GM18873 (cell line): ENCODE results near the gene AGBL4.

Experiments
- ATAC-seq: cut with Tn5 transposase; IDR thresholded peaks from one replicate; pipeline ENCODE4 v1.9.1; 2021; ENCODE audit warnings: mild to moderate bottlenecking, moderate library complexity, moderate number of reproducible peaks; ENCODE audit not compliant: unreplicated experiment, low FRiP score

The AGBL4 gene

DNA sequence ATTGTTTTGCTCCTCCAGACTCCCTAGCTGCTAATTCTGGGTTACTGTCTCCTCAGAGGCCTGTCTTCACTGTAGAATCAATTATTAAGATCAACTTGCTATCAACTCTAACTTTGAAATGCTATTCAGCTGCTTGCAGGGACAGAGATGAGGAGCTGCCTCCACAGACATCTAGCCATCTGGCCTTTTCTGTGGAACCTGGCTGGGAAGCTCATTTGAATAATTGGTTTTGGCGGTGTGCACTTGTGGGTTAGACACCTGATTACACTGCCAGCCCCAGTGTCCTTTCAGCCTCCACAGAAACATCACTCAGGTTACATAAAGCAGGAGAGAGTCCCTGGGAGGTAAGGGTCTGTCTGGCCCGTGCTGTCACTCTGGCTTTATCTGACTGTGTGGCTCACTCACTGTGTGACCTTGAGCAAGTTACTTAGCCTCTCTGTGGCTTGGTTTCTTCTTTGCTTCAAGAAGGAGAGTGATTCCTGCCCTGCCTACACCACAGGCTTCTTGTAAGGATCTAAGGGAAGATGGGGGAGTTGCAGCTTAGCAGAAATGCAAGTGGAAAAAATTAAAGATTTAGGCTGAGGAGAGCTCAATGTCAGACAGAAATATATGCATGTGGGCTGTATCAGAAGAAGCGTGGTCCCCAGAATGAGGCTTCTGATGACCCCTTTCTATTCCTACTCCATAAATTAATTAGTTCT, 1378.7 kb downstream of the AGBL4 start:
- ATAC-seq: no peak

DNA sequence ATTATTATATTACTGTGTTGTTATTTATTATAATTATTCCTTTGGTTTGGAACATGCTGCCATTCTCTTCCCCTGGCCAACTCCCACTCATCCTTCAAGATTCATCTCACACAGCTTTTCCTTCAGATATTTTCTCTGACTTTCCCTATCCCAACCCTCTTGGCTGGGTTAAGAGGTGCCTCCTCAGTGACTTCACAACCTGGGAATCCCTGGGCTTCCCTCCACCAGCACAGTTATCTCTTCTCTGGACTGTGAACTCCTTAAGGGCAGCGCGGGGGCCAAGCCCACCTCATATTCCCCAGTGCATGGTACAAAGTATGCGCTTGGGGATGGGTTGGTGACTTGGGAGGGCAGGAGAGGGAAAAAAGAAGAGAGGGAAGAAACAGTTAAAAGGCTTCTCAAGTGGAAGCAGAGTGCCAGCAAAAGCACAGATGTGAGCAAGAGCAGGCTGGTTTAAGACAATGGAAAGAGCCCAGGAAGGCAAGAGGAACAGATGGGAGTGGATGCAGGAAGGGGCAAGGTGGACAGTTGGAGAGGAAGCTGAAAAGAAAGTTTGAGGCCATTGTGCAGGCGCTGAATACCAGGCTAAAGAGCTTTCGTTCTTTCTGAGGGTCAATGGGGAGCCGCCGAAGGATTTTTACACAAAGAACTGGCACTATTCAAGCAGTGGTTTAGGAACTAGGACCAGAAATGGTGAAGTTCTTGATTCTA, 1379.4 kb downstream of the AGBL4 start:
- ATAC-seq: no peak

- no peak for ATAC-seq
Measured at GRCh38 chr1:48643193-48643592, 1380.6 kb downstream of the AGBL4 start.

- ATAC-seq: no peak
Measured at GRCh38 chr1:48640836-48641492, 1382.8 kb downstream of the AGBL4 start.

GRCh38 chr1:48629867-48630266, 1393.9 kb downstream of the AGBL4 start:
- no peak for ATAC-seq

GRCh38 chr1:48627486-48627885, 1396.3 kb downstream of the AGBL4 start:
- no peak for ATAC-seq

- no peak for ATAC-seq
Measured at GRCh38 chr1:48619539-48619938, 1404.2 kb downstream of the AGBL4 start.

- no peak for ATAC-seq
Measured at GRCh38 chr1:48617252-48617651, 1406.5 kb downstream of the AGBL4 start.

DNA sequence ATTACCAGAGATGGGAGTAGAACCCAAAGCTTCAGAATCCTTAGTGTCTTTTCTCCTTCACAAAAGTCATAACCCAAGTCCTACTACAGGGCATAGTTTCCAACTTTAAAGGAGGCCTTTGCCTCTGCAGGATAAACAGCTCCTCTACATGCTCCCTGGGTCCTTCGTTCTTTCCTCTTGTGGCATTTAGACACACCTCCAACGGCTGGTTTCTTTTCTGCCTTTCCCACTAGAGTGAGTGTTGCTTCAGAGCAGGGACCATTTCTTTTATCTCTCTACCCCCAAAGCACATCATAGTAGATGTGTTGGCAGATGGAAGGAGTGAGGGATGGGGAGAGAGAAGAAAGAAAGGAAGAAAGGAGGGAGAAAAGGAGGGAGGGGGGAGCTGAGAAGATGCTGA, 1407.0 kb downstream of the AGBL4 start:
- ATAC-seq: no peak

- no peak for ATAC-seq
Measured at GRCh38 chr1:48611841-48612240, 1411.9 kb downstream of the AGBL4 start.

- ATAC-seq: no peak
Measured at GRCh38 chr1:48610628-48611542, 1412.9 kb downstream of the AGBL4 start.

GRCh38 chr1:48608882-48609281, 1414.9 kb downstream of the AGBL4 start:
- no peak for ATAC-seq

GRCh38 chr1:48603222-48603621, 1420.5 kb downstream of the AGBL4 start:
- ATAC-seq: no peak

- no peak for ATAC-seq
Measured at GRCh38 chr1:48602349-48602748, 1421.4 kb downstream of the AGBL4 start.

DNA sequence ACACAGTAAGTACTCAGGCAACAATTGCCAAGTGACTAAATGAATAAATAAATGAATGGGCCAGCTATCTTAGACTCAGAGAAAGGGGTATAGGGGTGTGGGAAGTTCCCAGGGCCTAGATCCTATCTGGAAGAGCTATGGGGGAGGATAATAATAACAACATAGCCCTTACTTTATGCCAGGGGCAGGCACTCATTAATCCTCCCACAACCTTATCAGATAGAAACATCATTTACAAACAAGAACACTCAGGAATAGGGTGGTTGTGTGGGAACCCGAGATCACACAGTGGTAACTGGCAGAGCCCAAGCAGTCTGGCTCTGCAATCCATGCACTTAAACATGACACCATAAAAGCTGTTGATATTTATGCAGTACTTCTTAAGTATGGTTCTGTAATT, 1423.6 kb downstream of the AGBL4 start:
- no peak for ATAC-seq

DNA sequence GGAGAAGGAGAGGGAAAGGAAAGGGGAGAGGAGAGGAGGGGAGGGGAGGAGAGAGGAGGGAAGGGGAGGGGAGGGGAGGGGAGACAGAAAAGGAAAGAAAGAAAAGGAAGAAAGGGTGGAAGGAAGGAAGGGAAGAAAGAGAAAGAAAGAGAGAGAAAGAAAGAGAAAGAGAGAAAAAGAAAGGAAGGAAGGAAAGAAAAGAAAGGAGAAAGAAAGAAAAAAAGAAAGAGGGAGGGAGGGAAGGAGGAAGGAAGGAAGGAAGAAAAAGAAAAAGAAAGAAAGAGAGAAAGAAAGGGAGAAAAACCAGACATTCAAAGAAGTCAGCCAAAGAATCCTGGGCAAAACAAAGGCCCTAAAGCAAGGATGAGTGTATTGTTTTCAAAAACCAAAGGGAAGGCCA, 1426.1 kb downstream of the AGBL4 start:
- no peak for ATAC-seq

DNA sequence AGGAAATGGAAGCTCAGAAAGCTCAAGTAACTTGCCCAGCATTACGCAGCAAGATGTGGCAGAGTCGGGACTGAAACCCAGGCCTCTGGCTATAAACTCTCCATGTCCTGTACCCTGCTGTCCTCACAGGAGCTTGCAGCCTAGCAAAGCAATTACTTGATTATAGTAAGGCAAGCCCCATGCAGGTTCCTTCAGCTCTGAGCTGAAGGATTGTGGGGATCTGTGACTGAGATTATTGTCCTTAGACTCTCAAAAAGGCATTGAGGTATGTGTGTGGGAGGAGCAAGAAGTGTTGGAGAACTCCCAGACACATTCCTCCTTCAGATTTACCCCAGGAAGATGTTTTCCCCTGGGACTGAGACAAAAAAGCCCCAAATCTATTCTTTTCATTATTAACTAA, 1427.7 kb downstream of the AGBL4 start:
- ATAC-seq: no peak

DNA sequence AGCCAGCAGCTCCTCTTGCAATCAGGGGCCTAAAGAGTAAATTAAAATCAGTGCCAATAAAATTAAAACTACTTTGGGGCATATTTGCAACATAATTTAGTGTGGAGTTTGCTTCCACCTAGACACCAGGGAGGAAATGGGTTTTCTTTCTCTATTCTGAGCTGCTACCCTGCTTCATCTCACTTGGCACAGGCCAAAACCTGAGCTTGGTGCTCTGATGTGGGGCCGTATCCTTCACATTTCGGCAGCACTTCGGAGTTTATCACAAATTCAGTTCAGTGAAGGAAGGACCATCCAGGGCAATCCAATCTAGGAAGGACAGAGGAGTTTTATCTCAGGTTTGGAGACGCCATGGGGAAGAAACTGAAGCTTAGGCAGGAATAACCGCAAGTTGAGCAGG, 1428.1 kb downstream of the AGBL4 start:
- no peak for ATAC-seq

DNA sequence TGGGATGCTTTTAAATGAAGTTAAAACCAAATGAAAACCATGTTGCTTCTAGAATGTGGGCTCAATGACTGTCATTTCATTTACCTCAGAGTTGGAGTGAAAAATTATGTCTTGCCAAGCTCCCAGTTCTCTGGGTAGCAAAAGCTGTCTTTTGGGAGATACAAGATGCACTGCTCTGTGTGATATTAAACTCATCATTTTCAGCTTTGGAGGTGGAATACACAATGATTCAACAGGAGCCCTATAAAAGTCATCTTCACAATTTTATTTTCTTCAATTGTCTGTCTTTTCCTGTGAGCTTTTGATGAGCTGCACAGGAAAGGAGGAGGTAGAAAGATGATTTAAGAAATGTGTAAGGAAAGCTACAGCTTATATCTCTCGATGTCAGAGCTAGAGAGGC, 1431.4 kb downstream of the AGBL4 start:
- no peak for ATAC-seq

DNA sequence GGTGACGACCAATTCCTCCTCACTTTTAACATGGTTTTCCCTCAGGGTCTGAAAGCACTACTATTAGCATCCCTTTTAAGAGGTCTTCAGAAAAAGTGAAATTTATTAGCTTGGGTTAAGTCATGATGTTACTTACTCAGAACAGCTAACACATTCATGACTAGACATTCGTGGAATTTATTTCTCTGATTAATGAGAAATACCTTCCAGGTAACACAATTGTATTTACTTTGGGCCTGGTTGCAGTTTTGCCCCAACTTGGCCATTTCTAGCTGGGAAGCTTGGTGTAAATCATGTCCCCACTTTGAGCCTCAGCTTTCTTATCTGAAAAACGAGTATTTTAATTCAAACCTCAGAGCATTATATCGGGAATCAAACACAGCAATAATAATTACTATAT, 1432.6 kb downstream of the AGBL4 start:
- no peak for ATAC-seq

DNA sequence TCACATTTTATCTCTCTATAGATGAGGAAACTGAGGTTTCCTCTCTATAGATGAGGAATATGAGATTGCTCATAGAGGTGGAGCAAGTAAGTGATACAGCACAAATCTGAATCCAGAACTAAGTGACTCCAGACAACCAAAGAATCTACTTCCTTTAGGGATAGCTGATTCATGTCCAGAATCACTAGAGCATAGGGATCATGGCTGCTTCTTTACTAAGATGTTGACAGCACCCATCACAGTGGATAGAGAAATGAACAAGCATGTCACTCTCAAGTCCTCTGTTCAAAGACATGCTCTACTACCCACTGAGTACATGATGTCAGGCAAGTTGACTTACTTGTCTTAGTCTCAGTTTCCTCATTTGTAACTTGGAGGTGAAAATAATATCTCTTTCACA, 1435.7 kb downstream of the AGBL4 start:
- no peak for ATAC-seq
